ENCODE results near the gene IFT20.
A peak's percentile ranks its signal among the peaks of the same experiment; 100 is the strongest.

Gene IFT20

DNA sequence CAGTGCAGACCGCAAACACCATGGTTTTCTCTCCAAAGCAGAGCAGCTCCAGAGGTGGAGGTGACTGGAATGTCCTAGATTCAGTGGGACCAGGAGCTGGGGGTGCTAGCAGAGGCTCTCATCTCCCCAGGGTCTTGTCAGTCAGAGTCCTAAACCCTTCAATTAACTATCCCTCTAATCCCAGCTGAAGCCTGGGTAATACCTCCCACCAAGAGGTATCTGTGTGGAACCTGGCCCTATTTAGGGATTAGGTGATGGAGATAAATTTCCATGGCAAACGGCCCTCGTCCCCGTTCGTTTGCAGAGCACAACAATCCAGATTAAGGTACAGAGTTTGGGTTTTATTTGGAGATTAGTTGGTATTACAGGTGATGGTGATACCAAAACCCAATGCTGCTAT, 27.9 kb upstream of the IFT20 start:
- TF ChIP-seq, protein P1, sequence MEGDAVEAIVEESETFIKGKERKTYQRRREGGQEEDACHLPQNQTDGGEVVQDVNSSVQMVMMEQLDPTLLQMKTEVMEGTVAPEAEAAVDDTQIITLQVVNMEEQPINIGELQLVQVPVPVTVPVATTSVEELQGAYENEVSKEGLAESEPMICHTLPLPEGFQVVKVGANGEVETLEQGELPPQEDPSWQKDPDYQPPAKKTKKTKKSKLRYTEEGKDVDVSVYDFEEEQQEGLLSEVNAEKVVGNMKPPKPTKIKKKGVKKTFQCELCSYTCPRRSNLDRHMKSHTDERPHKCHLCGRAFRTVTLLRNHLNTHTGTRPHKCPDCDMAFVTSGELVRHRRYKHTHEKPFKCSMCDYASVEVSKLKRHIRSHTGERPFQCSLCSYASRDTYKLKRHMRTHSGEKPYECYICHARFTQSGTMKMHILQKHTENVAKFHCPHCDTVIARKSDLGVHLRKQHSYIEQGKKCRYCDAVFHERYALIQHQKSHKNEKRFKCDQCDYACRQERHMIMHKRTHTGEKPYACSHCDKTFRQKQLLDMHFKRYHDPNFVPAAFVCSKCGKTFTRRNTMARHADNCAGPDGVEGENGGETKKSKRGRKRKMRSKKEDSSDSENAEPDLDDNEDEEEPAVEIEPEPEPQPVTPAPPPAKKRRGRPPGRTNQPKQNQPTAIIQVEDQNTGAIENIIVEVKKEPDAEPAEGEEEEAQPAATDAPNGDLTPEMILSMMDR (IDR thresholded peaks at IDR 0.05; ENCODE audit: extremely low read depth, missing control alignments) = no peak
- no peak for DNase-seq (ENCODE audit: low spot score)

DNA sequence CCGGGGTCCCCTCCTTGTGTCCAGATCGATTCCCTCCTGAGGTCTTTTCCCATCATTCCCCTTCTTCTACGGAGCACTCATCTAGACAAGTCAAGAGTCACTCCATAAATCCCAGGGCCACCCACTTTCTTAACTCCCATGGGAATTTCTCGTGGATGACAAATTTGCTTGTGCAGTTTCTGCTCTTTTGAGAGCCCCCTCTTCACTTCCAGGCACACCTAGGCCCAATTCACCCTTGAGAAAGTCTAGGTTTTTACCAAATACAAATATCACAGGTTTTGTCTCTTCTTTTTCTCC, 22.6 kb upstream of the IFT20 start:
- DNase-seq (ENCODE audit: low spot score) = peak; percentile 41
- TF ChIP-seq, protein P1 (IDR thresholded peaks at IDR 0.05; ENCODE audit: extremely low read depth, missing control alignments) = no peak

DNA sequence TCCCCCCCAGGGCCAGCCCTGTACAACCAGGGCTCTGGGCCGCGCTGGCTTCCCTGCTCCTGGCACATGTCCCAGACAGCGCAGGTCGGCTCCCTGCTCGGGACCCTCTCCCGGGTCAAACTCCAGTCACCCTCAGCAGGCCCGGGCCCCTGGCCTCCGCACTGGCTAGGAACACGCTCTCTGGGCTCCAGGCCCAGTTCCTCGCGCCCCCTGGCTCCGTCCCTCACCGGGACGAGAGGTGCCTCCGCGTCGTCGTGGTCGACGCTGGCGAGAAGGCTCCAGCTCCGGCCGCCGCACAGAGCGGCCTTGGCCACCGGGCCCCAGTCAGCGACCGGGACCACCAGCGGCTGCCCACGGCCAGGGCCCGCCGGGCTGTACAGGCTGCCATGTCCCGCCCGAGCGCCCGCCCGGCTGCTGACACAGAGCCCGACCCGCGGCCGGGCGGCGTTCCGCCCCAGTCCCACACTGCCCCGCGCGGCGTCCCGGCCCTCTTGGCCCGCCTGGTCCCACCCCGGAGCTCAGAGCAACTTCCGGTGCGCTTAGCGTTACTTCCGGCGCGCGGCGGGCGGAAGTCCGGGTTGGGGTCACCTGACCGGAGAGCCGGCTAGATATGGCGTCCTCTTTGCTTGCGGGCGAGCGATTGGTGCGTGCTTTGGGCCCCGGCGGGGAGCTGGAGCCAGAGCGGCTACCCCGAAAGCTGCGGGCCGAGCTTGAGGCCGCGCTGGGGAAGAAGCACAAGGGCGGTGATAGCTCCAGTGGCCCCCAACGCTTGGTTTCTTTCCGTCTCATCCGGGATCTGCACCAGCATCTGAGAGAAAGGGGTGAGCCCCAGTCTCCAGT, 22.0 kb upstream of the IFT20 start, which contains the start of gene POLDIP2:
TSS of gene POLDIP2 (minus strand) at position 467 of the 840 bp plus-strand sequence. CDS start at position 388, 79 bp downstream.
- TF ChIP-seq, protein P1 (IDR thresholded peaks at IDR 0.05; ENCODE audit: extremely low read depth, missing control alignments) = no peak

DNA sequence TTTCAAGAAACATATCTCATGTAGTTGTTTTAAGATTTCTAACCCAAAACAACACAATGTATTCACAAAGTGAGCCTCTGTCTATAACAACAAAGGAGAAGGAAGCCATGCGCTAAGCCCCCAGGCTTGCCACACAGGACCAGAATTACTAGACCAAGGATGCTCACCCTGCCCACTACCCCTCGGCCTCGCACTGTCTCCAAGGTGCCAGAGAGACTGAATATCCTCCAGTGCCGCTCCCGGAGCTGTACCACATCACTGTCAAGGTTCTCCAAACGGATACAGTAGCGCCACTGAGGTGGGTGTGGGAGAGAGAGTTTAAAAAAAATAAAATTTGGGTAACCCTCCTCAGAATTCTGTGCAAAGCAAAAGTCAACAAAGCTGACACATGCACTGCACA, 15.0 kb upstream of the IFT20 start:
- TF ChIP-seq, protein P1 (IDR thresholded peaks at IDR 0.05; ENCODE audit: extremely low read depth, missing control alignments) = no peak
- DNase-seq (ENCODE audit: low spot score) = no peak

More for the DNA sequence above, 22.0 kb upstream of the IFT20 start, which contains the start of gene POLDIP2:
- peak; percentile 98 for DNase-seq (ENCODE audit: low spot score)

DNA sequence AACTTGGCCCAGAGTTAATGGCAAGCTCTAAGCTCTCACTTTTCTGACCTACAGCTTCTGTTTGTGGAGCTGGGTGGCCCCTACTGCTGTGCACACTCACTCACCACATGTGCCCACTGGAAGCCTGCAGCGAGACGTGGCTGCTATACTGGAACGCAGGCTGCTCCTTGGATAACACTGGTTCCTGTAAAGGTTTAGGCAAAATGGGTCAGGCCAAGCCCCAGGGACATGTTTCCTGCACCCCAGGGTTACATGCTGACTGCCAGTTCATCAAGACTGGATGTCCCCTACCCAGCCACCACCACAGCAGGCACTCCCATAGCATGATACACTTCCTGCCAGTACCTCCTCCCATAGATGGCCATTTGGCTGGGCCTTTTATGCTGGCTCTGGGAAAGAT, 13.7 kb upstream of the IFT20 start:
- no peak for DNase-seq (ENCODE audit: low spot score)
- TF ChIP-seq, protein P1 (IDR thresholded peaks at IDR 0.05; ENCODE audit: extremely low read depth, missing control alignments) = no peak

DNA sequence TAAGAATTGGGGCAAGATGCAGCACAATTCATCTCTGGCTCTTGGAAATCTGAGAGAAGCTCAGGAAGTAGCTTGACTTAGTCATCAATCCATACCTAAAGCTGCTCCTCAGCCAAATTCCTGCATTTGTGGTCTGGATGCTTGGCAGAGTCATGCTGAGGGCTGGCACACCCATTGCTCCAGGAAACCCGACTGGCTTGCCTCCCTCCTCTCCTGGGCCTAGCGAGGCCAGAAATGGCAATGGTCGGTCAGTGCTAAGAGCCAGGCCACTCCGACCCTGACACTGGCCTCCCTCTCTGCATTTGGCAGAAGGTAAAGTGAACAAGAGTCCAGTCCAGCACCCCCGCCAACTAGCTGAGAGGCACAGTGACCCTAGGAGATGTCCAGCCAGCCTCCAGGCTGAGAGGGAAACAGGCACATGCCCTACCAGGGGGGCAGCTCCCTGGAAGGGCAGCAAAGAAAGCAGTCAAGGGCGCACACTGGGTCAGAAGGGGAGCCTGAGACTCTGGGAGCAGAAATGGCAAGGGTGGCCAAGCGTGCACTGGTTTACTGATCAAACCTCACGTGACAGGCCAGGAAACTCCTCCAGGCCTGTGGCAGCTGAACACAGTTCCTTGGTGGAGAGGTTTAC, 12.1 kb upstream of the IFT20 start:
- DNase-seq (ENCODE audit: low spot score) = no peak
- TF ChIP-seq, protein P1 (IDR thresholded peaks at IDR 0.05; ENCODE audit: extremely low read depth, missing control alignments) = no peak

DNA sequence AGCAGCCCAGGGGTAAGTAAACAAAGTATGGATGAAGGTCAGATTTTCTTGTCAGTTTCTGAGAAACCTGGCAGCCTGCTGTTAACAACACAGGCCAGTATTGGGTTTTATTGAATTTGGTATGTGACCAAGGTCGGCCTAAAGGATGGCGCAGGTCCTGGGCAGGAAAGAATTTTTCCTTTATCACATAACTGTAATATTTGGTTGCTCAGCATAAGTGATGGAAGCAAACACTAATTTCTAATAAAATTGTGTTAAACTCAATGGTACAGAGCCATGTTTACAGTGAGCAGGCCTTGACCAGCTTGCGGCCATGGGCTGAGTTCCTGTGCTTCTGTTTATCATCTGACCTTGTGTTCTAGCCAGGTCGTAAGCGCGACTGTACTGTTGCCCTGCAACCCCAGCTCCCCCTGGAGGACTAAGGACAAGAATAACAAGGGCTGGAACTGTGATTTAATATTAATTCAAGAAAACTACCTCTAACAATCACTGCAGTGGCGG, 11.5 kb upstream of the IFT20 start:
- TF ChIP-seq, protein P1 (IDR thresholded peaks at IDR 0.05; ENCODE audit: extremely low read depth, missing control alignments) = no peak
- DNase-seq (ENCODE audit: low spot score) = no peak

All from GM20000 (cell line).